ENCODE measurements around the gene NKRF.

The NKRF gene

DNA sequence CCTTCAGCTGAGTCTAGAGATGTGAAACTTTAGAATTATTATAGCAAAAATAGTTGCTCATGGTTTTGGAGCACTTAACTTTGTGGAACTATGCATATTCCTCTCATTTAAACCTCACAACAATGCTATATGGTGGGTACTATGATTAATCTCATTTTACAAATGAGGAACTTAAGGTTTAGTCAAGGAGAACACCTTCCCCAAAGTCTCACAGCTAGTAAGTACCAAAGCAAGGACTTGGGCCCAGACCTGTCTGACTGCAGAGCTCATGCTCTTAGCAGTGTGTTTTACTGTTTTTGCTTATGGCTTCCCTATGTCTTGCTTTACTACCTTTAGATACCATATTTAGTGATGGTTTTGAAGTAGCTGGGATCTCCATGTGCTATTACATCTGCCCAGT, 26.8 kb downstream of the NKRF start:
- TF ChIP-seq, protein P1, sequence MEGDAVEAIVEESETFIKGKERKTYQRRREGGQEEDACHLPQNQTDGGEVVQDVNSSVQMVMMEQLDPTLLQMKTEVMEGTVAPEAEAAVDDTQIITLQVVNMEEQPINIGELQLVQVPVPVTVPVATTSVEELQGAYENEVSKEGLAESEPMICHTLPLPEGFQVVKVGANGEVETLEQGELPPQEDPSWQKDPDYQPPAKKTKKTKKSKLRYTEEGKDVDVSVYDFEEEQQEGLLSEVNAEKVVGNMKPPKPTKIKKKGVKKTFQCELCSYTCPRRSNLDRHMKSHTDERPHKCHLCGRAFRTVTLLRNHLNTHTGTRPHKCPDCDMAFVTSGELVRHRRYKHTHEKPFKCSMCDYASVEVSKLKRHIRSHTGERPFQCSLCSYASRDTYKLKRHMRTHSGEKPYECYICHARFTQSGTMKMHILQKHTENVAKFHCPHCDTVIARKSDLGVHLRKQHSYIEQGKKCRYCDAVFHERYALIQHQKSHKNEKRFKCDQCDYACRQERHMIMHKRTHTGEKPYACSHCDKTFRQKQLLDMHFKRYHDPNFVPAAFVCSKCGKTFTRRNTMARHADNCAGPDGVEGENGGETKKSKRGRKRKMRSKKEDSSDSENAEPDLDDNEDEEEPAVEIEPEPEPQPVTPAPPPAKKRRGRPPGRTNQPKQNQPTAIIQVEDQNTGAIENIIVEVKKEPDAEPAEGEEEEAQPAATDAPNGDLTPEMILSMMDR (IDR thresholded peaks at IDR 0.05): no peak
- no peak for DNase-seq
- Mint-ChIP-seq H3K27ac (no peak overlapping the region), H3K9me3 (peaks cover 17% of the 10 kb centered on the region), H3K4me1 (peaks cover 4% of the 10 kb centered on the region), H3K36me3 (ENCODE audit: low read depth) (peaks cover 5% of the 10 kb centered on the region), H3K4me3 (no peak overlapping the region), H3K27me3 (ENCODE audit: low read depth, poor library complexity) (no peaks in the 10 kb centered on the region)

DNA sequence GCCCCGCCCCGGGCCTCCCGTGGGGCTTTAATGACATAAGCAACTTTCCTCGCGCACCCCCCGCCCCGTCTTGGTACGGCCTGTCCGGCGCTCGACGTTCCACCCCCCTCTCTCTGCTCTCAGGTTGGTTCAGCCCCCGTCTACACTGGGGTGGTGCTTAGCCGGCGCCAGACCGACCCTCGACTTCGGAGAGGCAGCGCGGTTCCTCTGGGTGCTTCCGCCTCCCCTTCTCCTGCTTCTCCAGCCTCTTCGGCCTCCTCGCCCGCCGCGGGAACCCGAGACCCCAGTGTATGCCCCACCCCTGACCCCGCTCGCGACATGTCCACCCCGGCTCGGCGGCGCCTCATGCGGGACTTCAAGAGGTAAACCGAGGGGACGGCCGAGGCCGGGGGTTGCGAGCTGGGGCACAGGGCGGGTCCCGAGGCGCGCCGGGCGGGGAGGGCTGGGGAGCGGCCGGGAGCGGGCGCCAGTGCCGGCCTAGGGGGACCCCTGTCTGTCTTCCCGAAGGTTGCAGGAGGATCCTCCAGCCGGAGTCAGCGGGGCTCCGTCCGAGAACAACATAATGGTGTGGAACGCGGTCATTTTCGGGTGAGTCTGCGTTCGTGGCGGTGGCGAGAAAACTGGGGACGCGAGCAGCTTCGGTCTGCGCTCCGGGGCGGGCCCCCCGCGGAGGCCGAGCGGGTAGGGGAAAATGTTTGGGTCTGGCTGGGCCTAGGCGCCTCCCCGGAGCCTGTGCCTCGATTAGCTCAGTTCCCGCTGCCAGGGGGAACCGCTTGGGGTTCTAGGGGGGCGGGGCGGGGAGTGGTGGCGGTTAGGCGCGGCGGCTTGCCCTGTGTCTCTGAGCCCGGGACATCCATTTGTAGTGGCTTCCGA, 31.6 kb downstream of the NKRF start, which contains the start of gene UBE2A:
UBE2A (plus strand) TSS at position 170 of the 873 bp plus-strand sequence; CDS start at position 319, 149 bp downstream.
- Mint-ChIP-seq H3K4me1 (peaks cover 14% of the 10 kb centered on the region), H3K9me3 (peaks cover 49% of the 10 kb centered on the region), H3K4me3 (peak within 1 kb of the TSS; percentile 90), H3K27me3 (ENCODE audit: low read depth, poor library complexity) (peaks cover 2% of the 10 kb centered on the region), H3K36me3 (ENCODE audit: low read depth) (peaks cover 5% of the 10 kb centered on the region), H3K27ac (peak within 1 kb of the TSS; percentile 78)
- TF ChIP-seq, protein P1 (IDR thresholded peaks at IDR 0.05): no peak
- DNase-seq: peak; percentile 87

DNA sequence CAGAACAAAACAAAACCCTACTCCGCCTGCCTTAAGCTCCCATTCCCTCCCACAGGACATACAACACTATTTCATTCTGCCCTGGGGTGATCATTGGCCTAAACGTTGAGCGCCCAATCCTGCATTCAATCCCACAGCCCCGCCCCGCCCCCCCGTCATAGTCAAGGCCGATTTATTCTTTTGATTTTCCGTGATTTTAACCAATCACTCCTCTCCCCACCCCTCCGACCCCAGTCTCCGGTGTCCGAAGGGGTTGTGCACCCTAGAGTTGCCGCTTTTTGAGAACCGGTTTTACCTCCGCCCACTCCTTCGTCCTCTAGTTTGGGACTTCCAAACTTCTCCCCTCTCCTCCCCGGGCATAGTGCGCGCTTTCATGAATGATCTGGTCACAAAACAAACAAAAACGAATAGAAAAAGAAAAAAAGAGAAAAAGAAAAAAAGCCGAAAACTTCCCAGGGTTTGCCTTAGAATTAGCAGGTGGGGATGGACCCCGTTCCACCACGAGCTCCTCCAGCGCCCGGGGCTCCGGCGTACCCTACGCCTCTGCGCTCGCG, 32.3 kb downstream of the NKRF start:
- no peak for DNase-seq

DNA sequence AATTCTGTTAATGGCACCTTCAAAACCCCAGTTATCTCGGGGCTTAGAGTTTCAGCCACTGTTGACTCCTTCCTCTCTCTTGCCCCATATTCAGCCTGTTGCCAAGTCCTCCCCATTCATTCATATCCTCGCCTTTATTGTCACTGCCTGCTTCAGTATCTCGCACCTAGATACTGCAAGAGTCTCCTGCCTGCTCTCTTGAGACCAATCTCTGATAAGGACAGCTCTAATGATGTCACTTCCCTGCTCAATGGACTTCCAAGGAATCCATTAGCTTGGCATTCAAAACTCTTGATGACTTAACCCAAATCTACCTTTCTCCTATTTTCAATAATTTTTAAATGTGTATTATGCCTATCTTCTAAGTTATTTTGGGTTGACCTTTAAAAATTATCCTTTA, 33.0 kb downstream of the NKRF start:
- no peak for DNase-seq
- peak overlapping the region; percentile 90 for H3K4me3 Mint-ChIP-seq
- peaks cover 14% of the 10 kb centered on the region for H3K4me1 Mint-ChIP-seq
- no peak overlapping the region for H3K27ac Mint-ChIP-seq
- peaks cover 5% of the 10 kb centered on the region for H3K36me3 Mint-ChIP-seq (ENCODE audit: low read depth)
- peaks cover 2% of the 10 kb centered on the region for H3K27me3 Mint-ChIP-seq (ENCODE audit: low read depth, poor library complexity)
- H3K9me3 Mint-ChIP-seq: peaks cover 53% of the 10 kb centered on the region
- TF ChIP-seq, protein P1 (IDR thresholded peaks at IDR 0.05): no peak

More for the DNA sequence above, 32.3 kb downstream of the NKRF start:
- Mint-ChIP-seq H3K9me3 (peaks cover 53% of the 10 kb centered on the region), H3K27ac (peak overlapping the region; percentile 50), H3K4me1 (peaks cover 14% of the 10 kb centered on the region), H3K27me3 (ENCODE audit: low read depth, poor library complexity) (peaks cover 2% of the 10 kb centered on the region), H3K4me3 (peak overlapping the region; percentile 90), H3K36me3 (ENCODE audit: low read depth) (peaks cover 5% of the 10 kb centered on the region)
- TF ChIP-seq, protein P1 (IDR thresholded peaks at IDR 0.05): no peak

DNA sequence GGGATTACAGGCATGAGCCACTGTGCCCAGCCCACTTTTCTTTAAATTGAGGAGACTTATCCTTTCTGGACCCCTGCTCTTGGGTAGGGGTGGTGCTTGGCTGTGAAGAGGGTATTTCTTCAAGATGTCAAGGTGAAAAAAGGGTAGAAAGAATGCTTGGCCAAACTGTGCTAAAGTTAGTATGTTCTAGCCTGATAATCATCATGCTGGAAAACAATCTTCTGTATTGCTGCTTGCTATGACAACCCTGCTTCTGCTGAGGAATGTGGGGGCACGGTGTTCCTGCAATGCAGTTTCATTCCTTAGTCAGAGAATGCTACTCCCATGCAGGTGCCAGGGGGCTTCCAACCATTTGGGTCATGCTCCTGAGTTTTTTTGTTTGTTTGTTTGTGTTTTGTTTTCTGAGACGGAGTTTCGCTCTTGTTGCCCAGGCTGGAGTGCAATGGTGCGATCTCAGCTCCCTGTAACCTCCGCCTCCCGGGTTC, 35.8 kb downstream of the NKRF start:
- DNase-seq: no peak
- Mint-ChIP-seq H3K9me3 (peaks cover 65% of the 10 kb centered on the region), H3K36me3 (ENCODE audit: low read depth) (peaks cover 5% of the 10 kb centered on the region), H3K4me1 (peaks cover 10% of the 10 kb centered on the region), H3K4me3 (no peak overlapping the region), H3K27me3 (ENCODE audit: low read depth, poor library complexity) (peaks cover 13% of the 10 kb centered on the region), H3K27ac (no peak overlapping the region)
- TF ChIP-seq, protein P1 (IDR thresholded peaks at IDR 0.05): no peak

Data from nephron progenitor cell (in vitro differentiated cells).